Central memory CD8-positive, alpha-beta T cell (primary cell): Measurements from ENCODE around the gene NUDT8.

ENCODE experiments used
- ATAC-seq: fragments of 150-1000 bp; cut with Tn5 transposase; replicated peaks from 2 replicates; pipeline ENCODE4 v1.10.0; 2022; ENCODE audit warnings: mild to moderate bottlenecking, moderate FRiP score, moderate number of reproducible peaks; ENCODE audit not compliant: poor library complexity, severe bottlenecking; ENCODE audit errors: extremely low read depth
- DNase-seq, 2 donors: peaks; one replicate each; pipeline ENCODE4 v3.0.0; 2021; ENCODE audit warnings: low spot score in 2 of 2
- H3K27ac Mint-ChIP-seq: one replicate; pipeline ENCODE4 v1.8.0; 2022; ENCODE audit warnings: low read depth, mild to moderate bottlenecking, moderate library complexity, mixed read lengths
- H3K27me3 Mint-ChIP-seq: one replicate; pipeline ENCODE4 v1.8.0; 2022; ENCODE audit warnings: mixed read lengths
- H3K36me3 Mint-ChIP-seq: one replicate; pipeline ENCODE4 v1.8.0; 2022; ENCODE audit warnings: mild to moderate bottlenecking, moderate library complexity, mixed read lengths; ENCODE audit not compliant: insufficient read depth
- H3K4me1 Mint-ChIP-seq: one replicate; pipeline ENCODE4 v1.8.0; 2022; ENCODE audit warnings: mixed read lengths
- H3K4me3 Mint-ChIP-seq: one replicate; pipeline ENCODE4 v1.8.0; 2022; ENCODE audit warnings: mild to moderate bottlenecking, moderate library complexity, mixed read lengths
- H3K9me3 Mint-ChIP-seq: one replicate; pipeline ENCODE4 v1.8.0; 2022; ENCODE audit warnings: mixed read lengths

Gene NUDT8

DNA sequence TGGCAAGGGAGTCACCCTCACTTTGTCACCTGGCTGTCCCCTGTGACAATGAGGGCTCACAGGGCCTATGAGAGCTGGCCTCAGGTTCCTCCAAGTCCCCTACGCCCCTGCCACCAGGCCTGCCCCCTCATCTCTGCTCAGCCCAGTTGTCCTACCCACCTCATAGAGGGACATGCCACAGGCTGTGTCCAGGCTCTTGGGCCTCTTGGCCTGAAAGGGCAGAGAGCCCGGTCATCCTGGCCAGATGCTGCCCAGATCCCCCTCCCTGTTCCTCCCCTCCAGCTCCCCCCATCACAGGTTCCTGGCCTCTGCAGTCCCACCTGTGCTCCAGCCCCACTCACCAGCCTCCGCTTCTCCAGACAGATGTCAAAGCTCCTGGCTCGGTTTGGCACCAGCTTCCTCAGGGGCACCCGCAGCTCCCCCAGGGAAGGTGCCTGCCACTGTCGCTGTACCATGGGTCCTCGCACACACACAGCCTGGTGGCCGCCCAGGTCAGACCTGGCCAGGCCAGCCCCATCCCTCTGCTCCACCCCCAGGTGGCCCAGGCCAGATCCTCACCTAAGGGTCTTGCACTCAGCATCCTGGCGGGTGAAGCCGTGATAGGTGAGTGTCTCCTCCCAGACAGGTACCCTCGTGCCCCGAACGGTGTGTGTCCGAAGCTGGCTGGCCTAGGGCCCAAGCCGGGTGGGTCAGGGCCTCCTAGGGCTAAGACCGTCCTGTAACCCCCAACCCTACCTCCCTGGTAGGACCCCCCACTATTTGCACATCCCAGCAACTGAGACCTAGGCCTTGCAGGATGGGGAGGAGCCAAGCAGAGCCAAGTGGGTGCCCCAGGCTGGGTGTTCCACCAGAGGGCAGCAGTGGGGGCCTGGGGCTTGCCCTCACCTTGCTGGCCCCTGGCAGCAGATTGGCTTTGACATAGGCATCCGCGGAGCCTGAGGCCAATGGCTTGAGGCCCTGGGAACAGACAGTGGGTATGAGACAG lies 14.7 kb downstream of the NUDT8 start:
- Mint-ChIP-seq H3K27me3 (no peaks in the 10 kb centered on the region), H3K4me1 (peaks cover 40% of the 10 kb centered on the region), H3K9me3 (no peaks in the 10 kb centered on the region), H3K36me3 (peaks cover 21% of the 10 kb centered on the region), H3K4me3 (peak overlapping the region; percentile 78), H3K27ac (peak overlapping the region; percentile 94)
- ATAC-seq (peak; percentile 2), DNase-seq (peak in 1 of 2 donors; percentile 46)

DNA sequence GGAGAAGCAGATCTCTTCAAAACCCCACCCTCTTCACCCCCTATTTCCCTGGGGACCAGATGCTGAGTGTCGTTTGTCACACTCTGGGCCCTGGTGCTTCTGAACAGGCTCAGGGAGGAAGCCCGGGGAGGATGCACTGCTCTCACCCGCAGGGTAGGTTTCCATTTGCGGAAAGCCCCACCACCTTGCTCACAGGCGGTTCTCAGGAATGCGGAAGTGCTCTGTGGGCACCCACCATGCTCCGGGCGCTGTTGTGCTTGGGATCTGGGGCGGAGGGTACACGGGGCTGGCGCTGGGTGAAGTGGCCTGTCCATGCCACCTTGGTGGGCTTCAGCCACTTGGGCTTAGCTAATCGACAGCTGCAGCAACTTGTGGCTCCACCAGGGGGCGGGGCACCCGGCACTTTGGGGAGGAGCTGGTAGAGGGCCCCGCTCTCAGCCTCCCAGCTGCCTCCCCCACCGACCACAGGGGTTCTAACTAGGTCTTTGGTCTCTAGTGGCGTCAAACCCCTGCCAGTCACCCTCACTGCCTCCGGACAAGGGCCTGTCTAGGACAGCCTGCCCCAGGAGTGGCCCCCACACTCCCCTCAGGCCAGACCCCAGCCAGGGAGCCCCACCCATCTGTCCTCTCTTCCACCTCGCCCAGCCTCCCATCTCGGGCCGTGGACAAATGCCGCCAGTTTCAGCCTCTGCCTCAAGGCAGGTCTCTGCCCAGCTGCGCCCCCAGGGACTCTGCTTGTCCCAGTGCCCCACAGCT lies 15.6 kb downstream of the NUDT8 start:
- Mint-ChIP-seq H3K36me3 (peaks cover 26% of the 10 kb centered on the region), H3K4me3 (peak overlapping the region; percentile 78), H3K27me3 (no peaks in the 10 kb centered on the region), H3K9me3 (no peaks in the 10 kb centered on the region), H3K4me1 (peaks cover 40% of the 10 kb centered on the region), H3K27ac (peak overlapping the region; percentile 94)
- DNase-seq (peak; percentile 73 to 86), ATAC-seq (peak; percentile 99)

DNA sequence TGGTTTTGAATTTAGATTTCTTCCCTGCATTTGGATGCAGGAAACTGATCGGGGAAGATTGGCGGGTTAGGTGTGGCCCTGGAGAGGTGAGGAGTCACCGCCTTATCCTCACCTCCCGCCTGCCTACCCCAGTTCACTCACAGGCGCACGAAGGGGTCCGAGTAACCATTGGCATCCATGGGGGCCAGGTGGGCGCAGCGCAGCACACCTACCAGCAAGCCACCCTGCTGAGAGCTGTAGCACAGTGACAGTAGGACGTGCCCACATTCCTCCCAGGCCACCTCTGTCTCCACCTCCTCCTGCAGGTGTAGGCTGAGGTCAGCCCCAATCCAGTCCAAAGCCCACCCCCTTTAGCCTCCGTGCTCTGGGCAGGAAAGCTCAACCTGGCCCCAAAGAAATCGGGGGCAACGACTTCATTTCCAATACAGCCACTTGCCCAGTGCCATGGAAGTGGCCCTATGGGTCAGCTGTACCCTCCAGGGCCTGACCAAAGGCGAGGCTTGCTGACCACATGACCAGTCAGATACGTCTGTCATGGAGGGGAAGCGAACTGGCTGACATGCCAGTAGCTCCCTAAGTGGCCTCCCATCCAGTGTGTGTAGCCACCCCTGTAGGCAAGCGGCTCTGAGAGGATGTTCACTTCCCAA lies 16.3 kb downstream of the NUDT8 start:
- no peaks in the 10 kb centered on the region for H3K27me3 Mint-ChIP-seq
- no peak for ATAC-seq
- H3K4me1 Mint-ChIP-seq, result peaks cover 40% of the 10 kb centered on the region
- peaks cover 29% of the 10 kb centered on the region for H3K36me3 Mint-ChIP-seq
- H3K4me3 Mint-ChIP-seq, result peak overlapping the region; percentile 78
- DNase-seq, result no peak
- H3K9me3 Mint-ChIP-seq, result no peaks in the 10 kb centered on the region
- H3K27ac Mint-ChIP-seq, result peak overlapping the region; percentile 94

DNA sequence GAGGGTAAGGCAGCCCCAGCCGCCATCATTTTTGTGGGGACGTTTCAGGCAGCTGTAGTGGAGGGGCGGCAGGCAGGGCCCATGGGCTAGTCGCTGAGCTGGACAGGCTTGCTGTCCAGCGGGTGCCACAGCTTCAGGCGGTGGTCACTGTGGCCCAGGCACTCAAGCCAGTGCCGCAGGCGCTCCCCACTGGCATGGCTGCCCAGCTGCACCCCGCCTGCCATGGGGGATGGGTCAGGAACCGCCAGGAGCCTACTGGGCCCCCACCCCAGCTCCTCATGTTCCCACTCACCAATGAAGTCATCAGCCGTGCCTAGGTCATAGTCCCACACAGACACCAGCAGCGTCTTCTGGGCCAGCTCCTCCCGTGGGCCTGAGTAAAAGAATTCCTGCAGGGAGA lies 17.0 kb downstream of the NUDT8 start:
- peaks cover 40% of the 10 kb centered on the region for H3K4me1 Mint-ChIP-seq
- DNase-seq, result no peak
- no peaks in the 10 kb centered on the region for H3K27me3 Mint-ChIP-seq
- no peak overlapping the region for H3K4me3 Mint-ChIP-seq
- no peak for ATAC-seq
- no peaks in the 10 kb centered on the region for H3K9me3 Mint-ChIP-seq
- peaks cover 31% of the 10 kb centered on the region for H3K36me3 Mint-ChIP-seq
- peak overlapping the region; percentile 25 for H3K27ac Mint-ChIP-seq

DNA sequence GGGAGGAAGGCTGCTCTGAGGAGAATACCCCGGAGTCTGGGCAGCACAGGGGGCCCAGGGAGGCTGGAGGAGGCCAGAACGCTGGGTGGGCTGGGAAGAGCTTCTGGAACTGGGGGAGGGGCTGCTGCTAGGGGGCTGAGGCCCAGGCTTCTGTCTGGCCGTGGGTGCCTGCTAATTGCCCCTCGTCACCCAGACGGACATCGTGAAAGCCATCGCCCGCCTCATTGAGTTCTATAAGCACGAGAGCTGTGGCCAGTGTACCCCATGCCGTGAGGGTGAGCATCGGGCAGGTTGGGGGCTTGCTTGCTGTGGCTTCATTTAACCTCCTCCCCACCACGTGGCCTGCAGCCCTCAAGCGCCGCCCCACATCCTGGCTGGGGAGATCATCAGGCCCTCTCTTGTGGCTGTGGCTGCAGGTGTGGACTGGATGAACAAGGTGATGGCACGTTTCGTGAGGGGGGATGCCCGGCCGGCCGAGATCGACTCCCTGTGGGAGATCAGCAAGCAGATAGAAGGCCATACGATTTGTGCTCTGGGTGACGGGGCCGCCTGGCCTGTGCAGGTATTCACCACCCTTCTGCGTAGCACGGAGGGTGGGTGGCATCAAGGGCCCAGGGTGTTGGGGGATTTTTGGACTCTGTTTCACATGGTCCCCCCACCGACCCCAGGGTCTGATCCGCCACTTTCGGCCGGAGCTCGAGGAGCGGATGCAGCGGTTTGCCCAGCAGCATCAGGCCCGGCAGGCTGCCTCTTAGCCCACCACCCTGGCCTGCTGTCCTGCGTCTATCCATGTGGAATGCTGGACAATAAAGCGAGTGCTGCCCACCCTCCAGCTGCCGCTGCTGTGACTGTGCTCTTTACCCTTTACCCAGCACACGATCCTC lies 17.8 kb downstream of the NUDT8 start:
- peaks cover 35% of the 10 kb centered on the region for H3K4me1 Mint-ChIP-seq
- no peaks in the 10 kb centered on the region for H3K9me3 Mint-ChIP-seq
- peak overlapping the region; percentile 25 for H3K27ac Mint-ChIP-seq
- no peaks in the 10 kb centered on the region for H3K27me3 Mint-ChIP-seq
- ATAC-seq, result no peak
- DNase-seq, result no peak
- H3K4me3 Mint-ChIP-seq, result no peak overlapping the region
- H3K36me3 Mint-ChIP-seq, result peaks cover 31% of the 10 kb centered on the region

DNA sequence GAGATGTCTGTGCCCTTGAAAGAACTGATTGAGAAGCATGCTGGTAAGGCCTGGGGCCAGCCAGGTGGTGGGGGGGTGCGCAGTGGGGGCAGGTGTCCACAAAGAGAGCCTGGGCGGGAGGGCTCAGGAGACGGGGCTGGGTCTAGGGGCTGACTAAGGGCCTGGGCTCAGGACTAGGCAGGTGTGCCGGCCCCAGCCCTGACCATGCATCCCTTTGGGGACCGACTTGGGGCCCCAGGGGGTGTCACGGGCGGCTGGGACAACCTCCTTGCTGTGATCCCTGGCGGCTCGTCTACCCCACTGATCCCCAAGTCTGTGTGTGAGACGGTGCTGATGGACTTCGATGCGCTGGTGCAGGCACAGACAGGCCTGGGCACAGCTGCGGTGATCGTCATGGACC lies 18.6 kb downstream of the NUDT8 start:
- H3K4me1 Mint-ChIP-seq, result peaks cover 29% of the 10 kb centered on the region
- no peak overlapping the region for H3K27ac Mint-ChIP-seq
- DNase-seq (no peak), ATAC-seq (no peak)
- no peaks in the 10 kb centered on the region for H3K9me3 Mint-ChIP-seq
- H3K4me3 Mint-ChIP-seq, result no peak overlapping the region
- H3K36me3 Mint-ChIP-seq, result peaks cover 32% of the 10 kb centered on the region
- H3K27me3 Mint-ChIP-seq, result no peaks in the 10 kb centered on the region

DNA sequence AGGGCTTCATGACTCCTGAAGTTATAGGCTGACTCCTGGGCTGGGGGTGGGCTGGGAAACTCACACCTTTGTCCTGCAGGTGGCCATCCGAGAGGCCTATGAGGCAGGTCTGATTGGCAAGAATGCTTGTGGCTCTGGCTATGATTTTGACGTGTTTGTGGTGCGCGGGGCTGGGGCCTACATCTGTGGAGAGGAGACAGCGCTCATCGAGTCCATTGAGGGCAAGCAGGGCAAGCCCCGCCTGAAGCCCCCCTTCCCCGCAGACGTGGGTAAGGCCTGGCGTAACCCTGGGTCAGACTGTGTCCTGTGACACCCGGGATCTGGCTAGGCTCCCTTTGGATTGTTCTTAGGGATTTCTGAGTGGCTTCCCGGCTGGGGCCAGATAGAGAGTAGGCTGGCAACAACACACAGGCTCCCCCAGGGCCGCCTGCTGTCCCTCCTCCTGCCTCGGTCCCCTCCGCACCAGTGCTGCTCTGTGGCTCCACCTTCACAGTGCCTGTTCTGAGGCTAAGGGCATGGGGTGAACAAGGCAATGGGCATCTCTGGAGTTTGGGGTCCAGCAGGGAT lies 19.4 kb downstream of the NUDT8 start:
- Mint-ChIP-seq H3K27me3 (no peaks in the 10 kb centered on the region), H3K4me1 (peaks cover 21% of the 10 kb centered on the region), H3K4me3 (no peak overlapping the region), H3K9me3 (no peaks in the 10 kb centered on the region), H3K27ac (no peak overlapping the region), H3K36me3 (peaks cover 30% of the 10 kb centered on the region)
- ATAC-seq (no peak), DNase-seq (no peak)

DNA sequence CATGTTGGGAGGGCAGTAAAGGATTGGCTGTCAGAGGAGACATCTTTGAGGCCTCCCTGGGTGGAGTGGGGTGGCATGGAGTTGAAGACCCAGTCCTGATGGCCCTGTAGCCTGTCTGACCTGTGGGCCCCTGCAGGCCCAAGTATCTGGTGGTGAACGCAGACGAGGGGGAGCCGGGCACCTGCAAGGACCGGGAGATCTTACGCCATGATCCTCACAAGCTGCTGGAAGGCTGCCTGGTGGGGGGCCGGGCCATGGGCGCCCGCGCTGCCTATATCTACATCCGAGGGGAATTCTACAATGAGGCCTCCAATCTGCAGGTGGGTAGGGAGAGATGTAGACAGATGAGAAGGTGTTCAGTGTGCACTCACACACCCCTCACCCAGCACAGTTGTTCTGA lies 20.4 kb downstream of the NUDT8 start:
- Mint-ChIP-seq H3K9me3 (no peaks in the 10 kb centered on the region), H3K4me1 (peaks cover 10% of the 10 kb centered on the region), H3K4me3 (no peak overlapping the region), H3K36me3 (peaks cover 28% of the 10 kb centered on the region), H3K27ac (no peak overlapping the region), H3K27me3 (peaks cover 5% of the 10 kb centered on the region)
- ATAC-seq (no peak), DNase-seq (no peak)

DNA sequence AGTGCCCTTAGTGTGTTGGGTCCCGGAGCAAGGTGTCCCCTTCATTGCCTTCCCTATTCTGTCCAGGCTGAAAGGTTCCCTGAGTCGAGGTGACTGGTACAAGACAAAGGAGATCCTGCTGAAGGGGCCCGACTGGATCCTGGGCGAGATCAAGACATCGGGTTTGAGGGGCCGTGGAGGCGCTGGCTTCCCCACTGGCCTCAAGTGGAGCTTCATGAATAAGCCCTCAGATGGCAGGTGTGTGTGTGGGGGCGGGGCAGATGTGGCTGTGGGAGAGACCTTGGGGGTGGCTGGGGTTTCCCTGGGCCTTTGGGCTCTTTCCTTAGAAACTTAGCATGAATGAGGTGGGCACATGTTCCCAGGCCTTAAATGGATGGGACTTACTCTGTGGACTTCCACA lies 21.3 kb downstream of the NUDT8 start:
- peaks cover 22% of the 10 kb centered on the region for H3K36me3 Mint-ChIP-seq
- H3K9me3 Mint-ChIP-seq, result no peaks in the 10 kb centered on the region
- DNase-seq (no peak), ATAC-seq (no peak)
- H3K4me3 Mint-ChIP-seq, result peak overlapping the region; percentile 80
- peaks cover 2% of the 10 kb centered on the region for H3K4me1 Mint-ChIP-seq
- H3K27ac Mint-ChIP-seq, result no peak overlapping the region
- peaks cover 8% of the 10 kb centered on the region for H3K27me3 Mint-ChIP-seq

DNA sequence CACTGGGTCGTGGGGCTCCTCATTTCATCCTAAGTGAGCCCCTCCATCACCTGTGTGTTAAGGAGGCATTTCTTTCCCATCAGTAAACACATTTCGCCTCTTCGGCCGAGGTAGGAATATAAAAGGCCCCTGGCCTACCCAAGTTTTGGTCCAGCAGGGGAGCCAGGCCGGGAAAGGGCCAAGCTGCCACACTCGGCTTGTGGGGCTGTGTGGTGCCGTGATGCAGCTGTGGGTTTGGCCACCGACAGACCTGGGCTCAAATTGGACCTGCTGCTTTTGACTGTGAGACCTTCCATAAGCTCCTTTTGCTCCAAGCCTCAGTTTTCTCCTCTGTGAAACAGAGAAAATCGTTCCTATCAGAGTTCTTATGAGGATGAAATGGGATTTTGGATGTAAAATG lies 22.2 kb downstream of the NUDT8 start:
- Mint-ChIP-seq H3K4me1 (no peaks in the 10 kb centered on the region), H3K27me3 (peaks cover 8% of the 10 kb centered on the region), H3K4me3 (peak overlapping the region; percentile 80), H3K9me3 (no peaks in the 10 kb centered on the region), H3K36me3 (peaks cover 22% of the 10 kb centered on the region), H3K27ac (peak overlapping the region; percentile 76)
- ATAC-seq (no peak), DNase-seq (no peak)

DNA sequence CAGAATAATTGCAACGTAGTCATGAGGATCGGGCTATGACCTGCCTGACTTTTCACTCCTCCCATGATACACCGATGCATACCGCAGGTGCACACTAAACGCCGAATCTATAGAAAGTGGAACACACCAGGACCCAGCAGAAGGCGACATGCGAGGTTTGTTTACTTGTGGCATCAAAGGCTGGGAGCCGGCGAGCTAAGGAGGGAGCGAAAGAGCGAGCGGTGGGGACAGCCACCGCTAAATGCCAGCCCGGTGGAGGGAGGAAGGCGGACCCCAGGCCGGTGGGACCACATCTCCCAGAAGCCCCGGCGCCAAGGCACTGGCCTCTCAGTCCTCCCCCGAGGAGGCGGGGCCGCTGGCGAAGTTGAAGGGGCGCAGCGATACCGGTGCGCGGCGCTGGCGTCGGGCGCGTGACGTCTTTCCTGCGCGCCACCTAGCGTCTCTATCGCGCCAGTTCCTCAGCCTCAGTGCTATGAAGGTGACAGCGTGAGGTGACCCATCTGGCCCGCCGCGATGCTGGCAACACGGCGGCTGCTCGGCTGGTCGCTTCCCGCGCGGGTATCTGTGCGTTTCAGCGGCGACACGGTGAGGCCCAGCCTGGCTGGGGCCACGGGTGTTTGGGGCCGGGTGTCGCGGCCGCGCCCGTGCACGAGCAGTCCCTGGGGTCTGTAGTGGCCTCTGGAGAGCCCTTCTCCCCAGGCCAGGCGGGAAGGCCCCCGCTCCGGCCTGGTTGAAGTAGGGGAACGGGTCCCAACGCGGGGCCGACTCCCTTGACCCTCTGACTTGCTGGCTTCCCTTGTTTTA lies 23.0 kb downstream of the NUDT8 start, which contains the start of gene NDUFV1:
NDUFV1 (plus strand) TSS at position 445 of the 804 bp plus-strand sequence; CDS start at position 514, 69 bp downstream.
- Mint-ChIP-seq H3K4me1 (no peaks in the 10 kb centered on the region), H3K36me3 (peaks cover 16% of the 10 kb centered on the region), H3K4me3 (peak within 1 kb of the TSS; percentile 80), H3K27me3 (peaks cover 8% of the 10 kb centered on the region), H3K9me3 (no peaks in the 10 kb centered on the region), H3K27ac (peak within 1 kb of the TSS; percentile 76)
- ATAC-seq, result peak; percentile 98
- peak; percentile 90 to 92 for DNase-seq
